Stimulated activated CD8-positive, alpha-beta memory T cell treated with anti-CD3 and anti-CD28 coated beads, Interleukin-12 subunit alpha, Interleukin-12 subunit beta, amount 100 ng/mL, for 24 hours (primary cell): ENCODE measurements around the gene TRPM7.
"Not testable (repeated sequence)": the region's sequence is repeated elsewhere in the genome, so short reads cannot be mapped to it uniquely, and the experiment has no call there.

Source experiments
- DNase-seq: peaks from one replicate; pipeline ENCODE4 v3.0.0-alpha.2; 2020; ENCODE audit errors: extremely low read depth

Gene TRPM7

DNA sequence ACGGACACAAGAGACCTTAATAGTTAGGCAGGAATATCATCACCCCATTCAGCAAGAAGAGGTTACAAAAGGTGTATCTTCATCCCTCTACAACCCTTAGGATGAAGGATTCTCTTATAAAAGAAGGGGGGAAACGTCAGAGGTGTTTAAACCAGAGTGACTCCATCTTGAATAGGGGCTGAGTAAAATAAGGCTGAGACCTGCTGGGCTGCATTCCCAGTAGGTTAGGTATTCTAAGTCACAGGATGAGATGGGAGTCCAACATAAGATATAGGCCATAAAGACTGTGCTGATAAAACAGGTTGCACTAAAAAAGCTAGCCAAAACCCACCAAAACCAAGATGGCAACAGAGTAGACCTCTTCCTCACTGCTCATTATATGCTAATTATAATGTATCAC lies 16.5 kb downstream of the TRPM7 start:
- no peak for DNase-seq

DNA sequence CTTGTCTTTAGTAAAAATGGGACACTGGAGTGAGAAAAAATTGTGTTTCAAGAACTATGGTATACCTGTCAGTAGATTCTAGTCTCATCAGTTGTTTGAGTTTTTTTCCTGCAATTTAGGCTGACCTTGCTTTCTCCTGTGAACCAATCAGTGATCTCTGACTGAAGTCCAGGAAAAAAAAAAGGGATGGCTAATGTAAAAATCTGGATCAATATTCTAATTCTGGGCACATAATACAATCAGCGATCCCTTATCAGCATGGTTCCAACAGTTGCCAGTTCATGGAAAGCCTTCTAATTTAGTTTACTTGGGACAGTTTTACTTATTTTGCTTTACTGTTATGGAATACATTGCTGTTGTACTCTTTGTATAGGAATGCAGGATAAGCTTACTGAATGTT lies 17.0 kb downstream of the TRPM7 start:
- no peak for DNase-seq

DNA sequence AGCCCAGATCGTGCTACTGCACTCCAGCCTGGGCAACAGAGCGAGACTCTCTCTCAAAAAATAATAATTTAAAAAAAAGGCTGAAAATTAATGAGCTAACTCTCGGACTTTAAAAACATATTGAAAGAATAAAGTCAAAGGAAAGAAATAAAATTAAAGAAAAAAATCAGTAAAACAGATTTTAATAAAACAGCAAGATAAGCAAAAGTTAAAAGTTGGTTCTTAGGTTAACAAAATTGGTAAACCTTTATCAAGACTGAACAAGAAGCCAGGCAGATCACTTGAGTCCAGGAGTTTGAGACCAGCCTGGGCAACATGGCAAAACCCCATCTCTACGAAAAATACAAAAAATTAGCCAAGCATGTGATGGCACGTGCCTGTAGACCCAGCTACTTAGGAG lies 20.7 kb downstream of the TRPM7 start:
- DNase-seq: no peak

DNA sequence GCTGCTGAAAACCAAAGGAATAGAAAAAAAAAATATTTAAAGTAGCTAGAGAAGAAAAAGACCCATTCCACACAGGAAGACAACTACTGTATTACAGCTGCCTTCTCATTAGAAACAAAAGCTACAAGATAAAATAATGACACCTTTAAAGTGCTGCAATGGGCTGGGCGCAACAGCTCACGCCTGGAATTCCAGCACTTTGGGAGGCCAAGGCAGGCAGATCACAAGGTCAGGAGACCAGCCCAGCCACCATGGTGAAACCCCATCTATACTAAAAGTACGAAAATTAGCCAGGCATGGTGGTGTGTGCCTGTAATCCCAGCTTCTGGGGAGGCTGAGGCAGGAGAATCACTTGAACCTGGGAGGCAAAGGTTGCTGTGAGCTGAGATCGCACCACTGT lies 31.0 kb downstream of the TRPM7 start:
- no peak for DNase-seq

DNA sequence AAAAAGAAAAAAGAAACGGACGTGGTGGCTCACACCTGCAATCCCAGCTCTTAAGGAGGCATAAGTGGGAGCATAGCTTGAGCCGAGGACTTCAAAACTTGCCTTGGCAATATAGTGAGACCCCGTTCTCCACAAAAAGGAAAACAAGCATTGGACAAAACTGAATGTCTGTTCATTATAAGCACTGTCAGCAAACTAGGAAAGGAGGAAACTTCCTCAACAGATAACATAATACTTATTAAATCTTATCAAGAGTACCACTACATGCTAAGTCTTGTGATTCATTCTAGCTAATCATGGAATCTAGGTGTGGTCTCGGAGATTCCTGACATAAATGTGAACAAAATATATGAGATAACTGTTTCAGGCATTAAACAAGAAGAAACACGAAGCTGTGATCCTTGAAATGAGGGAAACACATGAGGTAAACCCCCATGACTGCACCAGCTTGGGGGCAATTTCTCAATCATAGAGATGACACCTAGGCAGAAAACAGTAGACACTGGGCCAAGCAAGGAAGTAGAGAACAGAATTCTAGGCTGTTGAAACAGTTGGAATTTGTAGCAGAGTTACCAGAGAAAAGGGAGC lies 33.3 kb downstream of the TRPM7 start:
- no peak for DNase-seq

DNA sequence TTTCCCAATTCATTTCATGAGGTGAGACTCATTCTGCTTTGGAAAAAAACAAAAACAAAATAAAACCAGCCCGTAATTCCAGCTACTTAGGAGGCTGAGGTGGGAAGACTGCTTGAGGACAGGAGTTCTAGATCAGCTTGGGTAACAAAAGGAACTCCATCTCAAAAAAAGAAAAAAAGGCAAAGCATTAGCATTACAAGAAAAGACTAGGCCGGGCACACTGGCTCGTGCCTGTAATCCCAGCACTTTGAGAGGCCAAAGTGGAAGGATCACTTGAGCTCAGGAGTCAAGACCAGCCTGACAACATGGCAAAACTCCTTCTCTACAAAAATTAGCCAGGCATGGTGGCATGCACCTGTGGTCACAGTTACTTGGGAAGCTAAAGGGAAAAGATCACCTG lies 33.9 kb downstream of the TRPM7 start:
- DNase-seq: no peak

DNA sequence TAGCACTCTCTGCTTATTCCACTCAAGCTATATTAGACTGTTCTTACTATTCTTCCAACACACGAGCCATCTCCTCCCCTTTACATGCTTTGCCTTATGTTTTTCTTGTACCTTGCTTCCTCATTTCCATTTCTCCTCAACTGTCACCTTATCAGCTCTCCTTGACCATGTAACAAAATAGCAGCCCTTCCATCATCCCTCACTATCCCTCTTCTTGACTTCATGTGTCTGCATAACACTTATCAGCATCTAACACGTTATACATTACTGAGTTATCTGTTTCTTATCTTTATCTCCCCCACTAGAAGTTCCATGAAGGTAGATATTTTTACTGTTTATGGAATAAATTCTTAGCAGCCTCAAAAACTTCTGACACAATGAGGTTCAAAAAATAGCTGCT lies 45.3 kb downstream of the TRPM7 start:
- no peak for DNase-seq

DNA sequence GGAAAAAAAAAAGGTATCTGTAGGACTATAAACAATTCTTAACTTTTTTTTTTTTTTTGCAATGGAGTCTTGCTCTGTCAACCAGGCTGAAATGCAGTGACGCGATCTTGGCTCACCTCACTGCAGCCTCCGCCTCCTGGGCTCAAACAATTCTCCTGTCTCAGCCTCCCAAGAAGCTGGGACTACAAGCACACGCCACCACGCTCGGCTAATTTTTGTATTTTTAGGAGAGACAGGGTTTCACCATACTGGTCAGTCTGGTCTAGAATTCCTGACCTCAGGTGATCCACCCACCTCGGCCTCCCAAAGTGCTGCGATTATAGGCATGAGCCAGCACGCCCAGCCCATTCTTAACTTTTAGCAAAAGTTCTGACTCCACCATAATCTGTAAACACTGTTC lies 50.5 kb downstream of the TRPM7 start:
- no peak for DNase-seq

DNA sequence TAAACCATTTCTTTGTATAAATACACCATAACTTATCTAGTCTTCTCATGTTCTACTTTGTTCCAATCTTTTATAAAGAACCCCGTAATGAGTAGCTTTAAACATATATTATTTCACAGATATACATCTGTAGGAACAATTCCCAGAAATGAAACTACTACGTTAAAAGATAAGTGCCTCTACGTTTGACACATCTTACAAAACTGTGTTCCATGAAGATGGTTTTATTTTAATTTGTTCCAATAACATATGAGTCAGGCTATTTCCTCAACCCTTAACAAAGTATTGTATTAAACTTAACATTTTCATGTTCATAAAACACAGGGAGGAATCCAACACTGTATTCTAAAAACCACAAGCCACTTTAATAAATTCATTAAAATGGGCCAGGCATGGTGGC lies 52.9 kb downstream of the TRPM7 start:
- no peak for DNase-seq

DNA sequence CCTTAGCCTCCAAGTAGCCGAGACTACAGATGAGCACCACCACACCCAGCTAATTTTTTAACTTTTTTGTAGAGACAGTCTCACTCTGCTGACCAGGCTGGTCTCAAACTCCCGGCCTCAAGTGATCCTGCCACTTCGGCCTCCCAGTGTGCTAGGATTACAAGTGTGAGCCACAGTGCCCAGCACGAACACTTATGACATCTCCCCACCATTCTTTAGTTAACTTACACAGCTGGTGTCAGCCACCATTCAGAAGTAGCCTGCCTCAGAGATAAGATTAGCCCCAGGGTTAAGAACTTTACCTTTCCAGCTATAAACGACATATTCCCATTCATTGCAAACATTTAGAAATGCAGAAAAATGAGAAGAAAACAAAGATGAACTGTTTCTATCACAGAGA lies 58.2 kb downstream of the TRPM7 start:
- no peak for DNase-seq

DNA sequence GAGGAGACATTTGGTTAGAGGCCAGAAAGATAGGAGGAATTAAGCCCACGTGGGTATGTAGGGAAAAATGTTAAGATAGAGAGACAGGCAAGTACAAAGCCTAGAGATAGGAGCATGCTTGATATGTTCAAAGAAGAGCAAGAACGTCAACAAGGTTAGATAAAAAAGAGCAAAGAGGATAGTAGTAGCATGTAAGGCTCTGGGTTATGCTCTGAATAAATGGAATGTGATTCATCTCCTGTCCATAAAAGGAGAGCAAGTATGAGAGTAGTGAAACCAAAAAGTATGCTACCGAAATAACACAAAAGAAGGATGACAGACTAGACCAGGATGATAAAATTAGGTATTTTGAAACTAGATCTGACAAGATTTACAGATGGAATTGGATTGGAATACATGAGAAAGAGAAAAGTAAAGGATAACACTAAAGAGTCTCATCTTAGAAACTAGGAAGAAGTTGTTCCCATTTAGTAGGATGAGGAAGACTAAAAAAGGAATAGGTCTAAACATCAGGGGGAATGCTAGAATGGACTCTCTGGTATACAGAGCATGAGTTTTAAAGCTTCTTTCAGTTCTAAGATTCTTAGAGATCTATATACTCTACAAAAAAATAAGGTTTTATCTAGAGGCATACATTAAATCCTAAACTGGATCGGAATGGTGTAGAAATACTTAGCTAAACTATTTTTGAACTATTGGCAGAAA lies 59.1 kb downstream of the TRPM7 start:
- no peak for DNase-seq

DNA sequence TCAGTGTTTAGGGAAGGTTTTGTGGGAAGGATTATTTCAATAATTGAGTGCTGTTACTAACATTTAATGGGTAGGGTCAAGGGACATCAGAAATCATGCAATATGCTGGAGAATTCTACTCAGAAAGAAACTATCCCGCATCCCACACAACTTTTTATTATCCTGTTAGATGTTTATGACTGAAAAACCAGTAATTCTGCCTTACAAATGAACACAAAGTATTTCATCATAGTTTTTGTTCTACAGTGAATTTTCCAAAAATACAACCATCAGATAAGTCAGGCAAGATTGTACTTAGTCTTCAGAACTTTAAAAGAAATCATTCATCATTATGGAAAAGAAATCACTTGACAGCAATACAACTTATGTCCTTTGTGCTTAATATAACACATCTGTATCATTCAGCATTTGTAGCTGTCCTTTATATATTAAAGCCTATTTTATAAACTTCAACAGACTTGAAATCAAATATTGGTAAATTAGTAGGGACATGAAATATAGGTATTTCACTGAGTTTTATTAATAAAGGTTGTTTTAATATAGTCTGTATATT lies 61.9 kb downstream of the TRPM7 start:
- DNase-seq: no peak

DNA sequence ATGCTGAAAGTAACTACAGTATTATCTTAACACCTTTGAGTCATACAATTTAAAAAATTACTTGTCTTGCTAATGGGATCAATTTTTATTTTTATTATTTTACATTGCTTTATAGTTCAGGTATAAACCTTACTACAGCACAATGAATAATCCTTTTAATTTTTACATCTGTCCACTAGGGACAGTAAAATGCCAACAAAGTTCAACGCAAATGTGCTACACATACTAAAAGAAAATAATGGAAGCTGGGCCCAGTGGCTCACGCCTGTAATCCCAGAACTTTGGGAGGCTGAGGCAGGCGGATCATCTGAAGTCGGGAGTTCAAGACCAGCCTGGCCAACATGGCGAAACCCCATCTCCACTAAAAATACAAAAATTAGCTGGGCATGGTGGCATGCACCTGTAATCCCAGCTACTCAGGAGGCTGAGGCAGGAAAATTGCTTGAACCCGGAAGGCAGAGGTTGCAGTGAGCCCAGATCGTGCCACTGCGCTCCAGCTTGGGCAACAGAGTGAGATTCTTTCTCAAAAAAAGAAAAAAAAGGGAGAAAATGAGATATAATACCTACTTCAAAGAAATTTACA lies 64.1 kb downstream of the TRPM7 start:
- DNase-seq: not testable (repeated sequence)

DNA sequence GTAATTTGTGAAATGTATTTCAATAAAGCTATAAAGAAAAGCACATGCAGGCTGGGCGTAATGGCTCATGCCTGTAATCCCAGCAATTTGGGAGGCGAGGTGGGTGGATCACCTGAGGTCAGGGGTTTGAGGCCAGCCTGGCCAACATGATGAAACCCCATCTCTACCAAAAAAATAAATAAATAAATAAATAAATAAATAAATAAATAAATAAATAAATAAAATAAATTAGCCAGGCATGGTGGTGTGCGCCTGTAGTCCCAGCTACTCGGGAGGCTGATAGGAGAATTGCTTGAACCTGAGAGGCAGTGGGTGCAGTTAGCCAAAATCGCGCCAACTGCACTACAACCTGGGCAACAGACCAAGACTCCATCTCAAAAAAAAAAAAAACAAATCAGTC lies 69.6 kb downstream of the TRPM7 start:
- not testable (repeated sequence) for DNase-seq

DNA sequence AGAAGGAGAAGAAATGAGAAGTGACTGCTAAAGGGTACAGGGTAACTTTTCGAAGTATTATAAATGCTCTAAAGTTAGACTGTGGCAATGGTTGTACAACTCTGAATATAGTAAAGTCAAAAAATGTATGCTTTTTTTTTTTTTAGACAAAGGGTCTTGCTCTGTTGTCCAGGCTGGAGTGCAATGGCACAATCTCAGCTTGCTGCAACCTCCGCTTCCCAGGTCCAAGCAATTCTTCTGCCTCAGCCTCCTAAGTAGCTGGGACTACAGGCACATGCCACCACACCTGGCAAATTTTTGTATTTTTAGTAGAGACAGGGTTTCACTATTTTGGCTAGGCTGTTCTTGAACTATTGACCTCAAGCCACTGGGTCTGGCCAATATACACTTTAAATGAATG lies 70.0 kb downstream of the TRPM7 start:
- DNase-seq: not testable (repeated sequence)

DNA sequence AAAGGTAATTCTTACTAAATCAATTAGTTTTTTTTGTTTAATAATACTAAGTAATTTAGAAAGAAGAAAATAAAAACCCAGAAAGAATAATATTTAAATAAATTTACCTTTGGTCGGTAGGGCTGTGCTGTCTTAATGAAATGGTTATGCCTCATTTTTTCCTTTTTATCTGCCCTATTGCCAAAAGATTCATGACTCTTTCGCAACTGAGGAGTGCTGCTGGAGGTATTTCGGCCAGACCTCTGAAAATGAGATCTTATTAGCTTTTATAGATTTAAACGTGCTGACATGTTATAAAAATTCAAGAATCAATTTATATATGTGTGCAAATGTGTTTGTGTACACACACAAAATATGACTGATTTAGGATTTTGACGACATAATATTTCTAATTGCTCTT lies 73.0 kb downstream of the TRPM7 start:
- no peak for DNase-seq

DNA sequence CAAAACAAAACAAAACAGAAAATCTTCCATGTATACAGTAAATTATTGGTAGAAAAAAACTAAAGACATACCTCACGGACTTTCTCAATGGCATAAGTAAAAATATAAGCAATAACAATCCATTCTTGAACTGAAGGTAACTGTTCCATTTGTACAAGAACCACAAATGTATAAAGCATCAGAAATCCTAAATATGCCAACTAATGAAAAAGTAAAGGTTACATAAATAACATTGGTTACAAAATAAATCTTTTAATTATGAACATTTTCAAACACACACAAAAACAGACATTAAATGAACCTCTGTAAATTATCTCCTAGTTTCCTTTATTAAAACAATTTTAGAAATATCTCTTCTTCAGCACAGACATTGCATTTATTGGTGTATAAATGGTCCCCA lies 79.5 kb downstream of the TRPM7 start:
- DNase-seq: no peak

DNA sequence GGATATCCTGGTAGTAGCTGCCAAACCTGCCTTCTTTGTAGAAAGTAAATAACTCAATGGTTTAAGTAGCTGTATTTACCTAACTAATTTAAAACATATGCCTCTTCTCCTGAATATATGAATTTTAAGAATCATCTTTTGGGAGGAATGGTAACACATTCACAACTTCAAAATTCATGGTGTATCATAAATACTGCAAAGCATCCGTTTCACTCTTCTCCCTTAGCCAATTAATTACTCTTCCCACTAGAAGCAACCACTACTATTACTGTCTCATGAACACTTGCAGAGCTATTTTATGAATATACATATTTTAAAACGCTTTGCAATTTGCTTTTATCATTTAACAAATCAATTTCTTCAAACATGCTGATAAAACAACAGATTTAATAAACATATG lies 81.1 kb downstream of the TRPM7 start:
- DNase-seq: no peak

DNA sequence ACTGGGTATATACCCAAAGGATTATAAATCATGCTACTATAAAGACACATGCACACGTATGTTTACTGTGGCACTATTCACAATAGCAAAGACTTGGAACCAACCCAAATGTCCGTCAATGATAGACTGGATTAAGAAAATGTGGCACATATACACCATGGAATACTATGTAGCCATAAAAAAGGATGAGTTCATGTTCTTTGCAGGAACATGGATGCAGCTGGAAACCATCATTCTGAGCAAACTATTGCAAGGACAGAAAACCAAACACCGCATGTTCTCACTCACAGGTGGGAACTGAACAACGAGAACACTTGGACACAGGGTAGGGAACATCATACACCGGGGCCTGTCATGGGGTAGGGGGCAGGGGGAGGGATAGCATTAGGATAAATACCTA lies 84.6 kb downstream of the TRPM7 start:
- not testable (repeated sequence) for DNase-seq

DNA sequence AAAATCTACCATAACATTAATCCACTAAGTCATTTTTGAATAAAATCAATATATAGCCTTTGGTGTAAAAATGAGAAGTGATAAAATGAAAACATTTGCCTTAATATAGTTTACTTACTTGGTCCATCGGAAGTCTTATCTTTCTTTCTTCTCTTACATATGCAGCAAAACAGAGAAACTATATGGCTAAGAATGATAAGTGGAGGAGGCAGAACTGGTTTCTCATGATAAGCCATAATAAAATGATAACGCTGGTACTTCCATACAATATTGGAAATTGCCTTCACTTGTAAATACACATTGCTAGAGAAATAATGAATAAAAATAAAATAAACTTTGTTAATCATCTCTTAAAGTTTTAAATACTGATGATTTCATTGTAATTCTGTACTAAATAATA lies 92.3 kb downstream of the TRPM7 start:
- DNase-seq: no peak

DNA sequence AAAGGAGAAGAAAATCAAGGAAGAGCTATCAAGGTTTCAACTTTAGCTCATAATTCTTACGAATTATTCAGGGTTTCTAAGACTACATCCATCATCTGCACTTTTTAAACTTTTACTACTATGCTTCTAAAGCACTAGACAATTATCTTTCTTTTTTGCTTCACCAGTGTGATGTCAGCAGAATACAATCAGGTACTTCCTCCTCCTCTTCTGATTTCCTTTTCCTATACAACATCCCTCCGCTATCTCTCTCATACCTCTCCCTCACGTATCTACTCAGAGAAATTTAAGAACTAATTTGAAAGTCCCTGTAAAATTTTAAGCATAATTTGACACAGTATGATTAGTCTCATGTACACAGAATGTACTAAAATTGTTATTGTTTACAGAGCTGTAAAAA lies 92.8 kb downstream of the TRPM7 start:
- DNase-seq: no peak

DNA sequence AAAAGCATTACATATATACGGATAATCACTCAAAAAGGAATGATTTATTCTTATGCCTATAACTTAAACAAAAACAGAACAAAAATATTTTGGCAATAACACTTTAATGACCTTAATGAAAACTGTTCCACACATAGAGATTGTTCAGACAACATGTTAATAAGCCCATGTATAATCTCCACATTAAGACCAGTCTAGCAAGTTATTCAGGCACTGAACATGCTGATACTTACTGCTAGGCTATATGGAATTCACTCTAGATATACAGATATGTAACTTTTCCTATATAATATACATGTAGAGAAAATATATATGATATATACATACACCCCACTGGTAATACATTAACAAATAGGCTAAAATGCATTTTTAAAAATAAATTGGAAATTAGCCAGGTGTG lies 96.3 kb downstream of the TRPM7 start:
- DNase-seq: no peak

DNA sequence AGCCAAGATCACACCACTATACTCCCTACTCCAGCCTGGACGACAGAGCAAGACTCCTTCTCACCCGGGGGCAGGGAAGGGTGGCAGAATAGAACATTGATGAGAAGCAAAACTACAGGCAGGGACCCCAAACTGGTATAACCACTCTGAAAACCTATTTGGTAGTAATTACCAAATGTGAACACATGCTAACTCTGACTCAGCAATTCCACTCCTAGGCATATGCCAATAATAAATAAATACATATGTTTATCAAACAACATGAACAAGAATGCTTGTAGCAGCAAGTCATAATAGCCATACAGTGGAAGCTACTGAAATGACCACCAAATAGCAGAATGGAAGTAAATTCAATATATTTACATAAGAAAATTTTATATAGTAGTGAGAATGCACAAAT lies 109.1 kb downstream of the TRPM7 start:
- DNase-seq: no peak
